GM10266 (cell line): ENCODE measurements around the gene ENO3.
"Not testable (repeated sequence)": the region's sequence is repeated elsewhere in the genome, so short reads cannot be mapped to it uniquely, and the experiment has no call there.

ENCODE experiments used
- DNase-seq: peaks from one replicate; pipeline ENCODE4 v3.0.0; 2012; ENCODE audit errors: extremely low spot score
- TF ChIP-seq, protein P1 (sequence below): IDR thresholded peaks from 2 replicates; pipeline ENCODE4 v1.5.1; 2012; ENCODE audit warnings: mild to moderate bottlenecking, low read depth; ENCODE audit not compliant: control insufficient read depth, insufficient read depth; ENCODE audit errors: missing control alignments

The ENO3 gene

DNA sequence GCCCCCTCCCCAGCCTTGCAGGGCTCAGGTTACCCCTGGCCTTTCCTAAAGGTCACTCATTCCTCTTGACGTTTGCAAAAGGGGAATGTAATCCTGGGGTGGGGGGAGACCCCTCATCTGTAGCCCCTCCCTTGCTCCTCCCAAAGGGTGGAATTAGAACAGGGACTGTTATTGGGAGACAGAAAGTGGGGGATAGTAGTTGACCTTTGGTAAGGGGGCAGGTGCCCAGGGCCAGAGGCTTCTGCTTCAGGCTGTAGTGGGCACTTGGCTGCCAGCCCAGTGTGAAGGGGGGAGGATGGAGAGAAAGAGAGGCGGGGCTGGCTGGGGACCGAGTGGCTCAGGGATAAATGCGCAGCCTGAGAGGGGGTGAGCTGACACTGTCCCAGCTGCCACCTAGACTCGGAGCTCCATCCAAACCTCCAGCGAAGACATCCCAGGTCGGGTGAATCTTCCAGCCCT lies at the start of gene ENO3:
TSS of gene ENO3 (plus strand) at position 374 of the 459 bp plus-strand sequence. CDS start 711 bp downstream, outside the sequence.
- TF ChIP-seq, protein P1, sequence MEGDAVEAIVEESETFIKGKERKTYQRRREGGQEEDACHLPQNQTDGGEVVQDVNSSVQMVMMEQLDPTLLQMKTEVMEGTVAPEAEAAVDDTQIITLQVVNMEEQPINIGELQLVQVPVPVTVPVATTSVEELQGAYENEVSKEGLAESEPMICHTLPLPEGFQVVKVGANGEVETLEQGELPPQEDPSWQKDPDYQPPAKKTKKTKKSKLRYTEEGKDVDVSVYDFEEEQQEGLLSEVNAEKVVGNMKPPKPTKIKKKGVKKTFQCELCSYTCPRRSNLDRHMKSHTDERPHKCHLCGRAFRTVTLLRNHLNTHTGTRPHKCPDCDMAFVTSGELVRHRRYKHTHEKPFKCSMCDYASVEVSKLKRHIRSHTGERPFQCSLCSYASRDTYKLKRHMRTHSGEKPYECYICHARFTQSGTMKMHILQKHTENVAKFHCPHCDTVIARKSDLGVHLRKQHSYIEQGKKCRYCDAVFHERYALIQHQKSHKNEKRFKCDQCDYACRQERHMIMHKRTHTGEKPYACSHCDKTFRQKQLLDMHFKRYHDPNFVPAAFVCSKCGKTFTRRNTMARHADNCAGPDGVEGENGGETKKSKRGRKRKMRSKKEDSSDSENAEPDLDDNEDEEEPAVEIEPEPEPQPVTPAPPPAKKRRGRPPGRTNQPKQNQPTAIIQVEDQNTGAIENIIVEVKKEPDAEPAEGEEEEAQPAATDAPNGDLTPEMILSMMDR: no peak

DNA sequence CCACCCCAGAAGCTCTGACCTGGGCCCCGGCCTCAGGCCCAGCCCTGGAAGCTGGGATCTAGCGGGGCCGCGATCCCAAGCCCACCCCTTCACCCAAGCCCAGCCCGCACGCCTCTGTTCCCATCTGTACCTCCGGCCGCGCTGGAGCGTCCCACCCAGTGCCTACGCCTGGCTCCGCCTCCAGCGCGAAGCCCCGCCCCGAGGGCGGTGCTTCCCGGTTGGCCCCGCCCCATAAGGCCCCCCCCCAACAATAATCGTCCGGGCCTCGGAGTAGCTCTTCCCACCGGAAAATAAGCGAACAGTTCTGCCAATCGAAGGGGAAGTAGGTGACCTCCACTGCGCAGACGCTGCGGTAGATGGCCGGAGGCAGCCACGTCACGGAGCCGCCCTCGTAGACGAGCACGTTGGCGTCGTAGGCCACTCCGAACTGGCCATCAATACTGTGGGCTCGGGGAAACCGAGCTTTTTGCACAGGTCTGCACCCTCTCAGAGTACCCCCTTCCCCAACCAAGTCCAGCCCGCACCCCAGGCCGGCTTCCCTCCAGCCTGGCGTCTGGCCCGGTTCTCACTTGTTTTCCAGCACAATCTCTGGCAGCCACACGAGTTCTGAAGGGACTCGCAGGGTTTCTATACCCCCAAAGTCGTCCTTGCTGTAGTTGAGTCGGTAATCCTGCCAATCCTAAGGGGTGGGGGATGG lies 49.1 kb upstream of the ENO3 start:
- peak; percentile 80 for DNase-seq
- TF ChIP-seq, protein P1: no peak

More for the DNA sequence above, at the start of gene ENO3:
- no peak for DNase-seq

DNA sequence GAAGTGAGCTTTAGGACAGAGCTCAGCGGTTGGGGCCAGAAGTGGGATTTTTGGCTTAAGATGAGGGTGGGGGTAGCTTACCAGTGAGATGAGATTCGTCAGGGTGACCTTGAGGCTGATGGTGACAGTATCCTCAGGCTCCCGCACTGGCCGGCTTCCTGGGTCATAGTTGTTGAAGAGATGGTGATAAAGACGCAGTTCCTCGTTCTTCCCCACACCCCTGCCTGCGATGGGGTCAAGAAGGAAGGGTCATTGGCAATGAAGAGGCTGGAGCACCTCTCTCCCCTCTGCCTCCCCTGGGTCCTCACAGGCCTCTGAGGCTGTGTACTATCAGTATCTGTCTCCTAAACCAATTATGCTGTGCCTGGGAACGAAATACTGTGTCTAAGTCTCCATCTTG lies 48.4 kb upstream of the ENO3 start:
- peak; percentile 10 for DNase-seq
- TF ChIP-seq, protein P1: no peak

DNA sequence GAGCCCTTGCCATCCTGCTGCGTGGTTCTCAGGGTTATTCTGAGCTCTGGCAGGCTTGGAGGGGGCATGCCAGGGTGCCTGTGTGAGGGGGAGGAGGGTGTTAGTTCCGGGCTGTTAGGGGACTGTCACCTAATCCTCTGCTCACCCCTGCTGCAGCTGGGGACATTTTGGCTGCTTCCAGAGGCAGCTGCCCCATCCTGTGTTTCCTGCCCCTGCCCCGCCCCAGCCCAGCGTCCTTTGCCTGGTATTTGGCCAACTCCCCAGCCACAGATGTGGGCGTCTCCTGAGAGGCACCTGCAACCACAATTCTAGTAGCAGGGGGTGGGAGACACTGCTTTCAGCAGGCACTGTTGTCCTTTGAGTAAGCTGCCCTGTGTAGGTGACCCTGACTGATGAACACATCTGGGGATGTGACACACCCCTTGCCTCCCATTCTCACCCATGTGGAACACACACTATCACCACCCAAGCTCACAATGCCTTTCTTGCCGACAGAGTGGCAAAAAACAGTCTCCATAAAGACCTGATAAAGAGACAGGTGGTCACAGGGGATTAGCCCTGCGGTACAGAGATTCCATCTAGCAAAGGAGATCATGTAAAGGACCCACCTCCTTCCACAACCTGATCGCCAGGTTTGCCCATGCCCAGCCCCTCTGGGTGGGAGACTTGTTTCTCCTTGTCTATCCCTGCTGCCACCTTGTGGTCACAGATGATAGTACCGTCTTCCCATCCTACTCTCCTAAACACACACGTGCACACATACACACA lies 47.7 kb upstream of the ENO3 start, which contains the start of gene CHRNE:
TSS of gene CHRNE (minus strand) at position 48 of the 768 bp plus-strand sequence. CDS start at position 13, 35 bp downstream.
- TF ChIP-seq, protein P1: peak; percentile 77
- peak; percentile 61 for DNase-seq

DNA sequence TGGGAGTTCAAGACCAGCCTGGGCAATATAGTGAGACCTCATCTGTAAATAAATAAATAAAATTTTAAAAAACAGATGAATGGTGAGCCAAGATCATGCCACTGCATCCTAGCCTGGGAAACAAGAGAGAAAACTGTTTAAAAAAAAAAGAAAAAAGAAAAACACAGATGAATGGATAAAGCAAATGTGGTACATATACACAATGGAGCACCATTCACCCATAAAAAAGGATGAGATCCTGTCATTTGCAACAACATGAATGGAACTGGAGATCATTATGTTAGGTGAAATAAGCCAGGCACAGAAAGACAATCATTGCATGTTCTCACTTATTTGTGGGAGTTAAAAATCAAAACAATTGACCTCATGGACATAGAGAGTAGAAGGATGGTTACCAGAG lies 44.3 kb upstream of the ENO3 start:
- DNase-seq: not testable (repeated sequence)

DNA sequence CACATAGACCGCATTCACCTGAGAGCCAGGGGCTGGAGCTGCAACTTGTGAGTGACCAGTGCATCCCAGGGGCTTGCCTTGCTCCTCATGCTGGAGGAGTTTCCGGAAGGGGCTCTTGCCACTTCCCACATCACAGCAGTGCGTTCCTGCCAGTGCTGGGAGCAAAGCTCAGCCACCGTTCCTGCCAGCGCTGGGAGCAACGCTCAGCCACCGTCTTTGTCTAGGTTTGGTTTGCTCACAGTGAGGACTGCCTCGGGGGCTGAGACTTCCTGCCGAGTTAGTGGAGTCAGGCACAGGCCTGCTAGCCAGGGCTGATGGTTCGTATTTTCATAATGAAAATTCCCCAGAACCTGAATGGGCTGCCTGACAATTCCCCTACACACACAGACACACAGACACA lies 42.6 kb upstream of the ENO3 start:
- TF ChIP-seq, protein P1: no peak
- DNase-seq: no peak

DNA sequence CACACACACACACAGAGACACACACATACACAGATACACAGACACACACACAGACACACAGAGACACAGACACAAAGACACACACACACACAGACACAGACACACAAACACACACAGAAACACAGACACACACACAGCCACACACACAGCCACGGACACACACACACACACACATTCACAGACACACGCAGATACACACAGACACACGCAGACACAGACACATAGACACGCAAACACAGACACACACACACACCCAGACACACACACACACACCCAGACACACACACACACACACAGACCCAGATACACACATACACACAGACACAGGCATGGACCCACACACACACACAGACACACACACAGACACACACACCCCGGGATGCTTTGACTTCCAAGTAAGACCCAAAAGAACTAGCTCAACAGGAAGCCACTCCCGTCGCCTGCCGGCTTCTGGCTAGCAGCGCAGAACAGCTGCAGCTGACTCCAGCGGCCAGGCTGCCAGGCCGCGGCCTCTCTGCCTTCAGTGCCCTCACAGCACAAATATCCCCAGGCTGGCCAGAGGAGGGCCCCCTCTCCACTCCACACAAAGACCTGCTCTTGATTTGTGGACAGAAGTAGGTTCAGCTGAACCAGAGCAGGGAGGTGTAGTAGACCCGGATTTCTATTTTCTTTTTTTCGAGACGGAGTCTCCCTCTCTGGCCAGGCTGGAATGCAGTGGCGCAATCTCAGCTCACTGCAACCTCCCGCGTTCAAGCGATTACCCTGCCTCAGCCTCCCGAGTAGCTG lies 42.0 kb upstream of the ENO3 start:
- DNase-seq: peak; percentile 83
- TF ChIP-seq, protein P1: peak; percentile 89
